A549 (cell line): Measurements from ENCODE around the gene BATF. TPM values are rescaled to one million over a fixed set of nuclear protein-coding genes. Genes with fewer than 3 reads are reported as not detected.

ENCODE experiments used
- ATAC-seq, 2 experiments: fragments of 200-7000 bp in 1 of 2; fragments of >200 bp in 1 of 2; cut with Nextera tagmentation in 1 of 2; cut with Tn5 transposase in 1 of 2; 3 replicates each; pipeline versions ENCODE4 v1.8.0 to v1.9.1; 2018 to 2020; ENCODE audit warnings: mild to moderate bottlenecking in 1 of 2, moderate library complexity in 1 of 2
- CTCF ChIA-PET: fragments of 300-600 bp; sonication (Branson Sonifier 250); formaldehyde crosslinking; extraction: SDS; loops from one replicate; lab custom pipeline; 2021; ENCODE audit warnings: antibody characterized with exemption, inconsistent platforms; lab: Yijun Ruan, JAX
- POLR2A ChIA-PET: fragments of 350-600 bp; formaldehyde crosslinking; extraction: SDS; loops from one replicate; lab custom pipeline; 2021; ENCODE audit warnings: antibody characterized with exemption, inconsistent platforms; lab: Yijun Ruan, JAX
- DNase-seq, 2 experiments: peaks; one replicate each; pipeline versions ENCODE4 v3.0.0 to v3.0.0-alpha.2; 2011 to 2016; ENCODE audit warnings: low read depth in 1 of 2, low spot score in 1 of 2
- FAIRE-seq: peaks from 2 replicates; lab custom pipeline; 2011; peaks lifted over from hg19 to GRCh38; lab: Jason Lieb, UNC
- H3K27ac ChIP-seq, 2 experiments: fragments of >200 bp; sonication (Bioruptor Twin); formaldehyde crosslinking; 3 replicates each; pipeline ENCODE4 v1.5.1; 2016 to 2017
- H3K4me1 ChIP-seq: fragments of >200 bp; sonication (Bioruptor Twin); formaldehyde crosslinking; 3 replicates; pipeline ENCODE4 v1.6.1; 2016
- H3K4me2 ChIP-seq: fragments of >200 bp; sonication (Bioruptor Twin); formaldehyde crosslinking; 3 replicates; pipeline ENCODE4 v1.6.1; 2016
- H3K4me3 ChIP-seq: fragments of >200 bp; sonication (Bioruptor Twin); formaldehyde crosslinking; 3 replicates; pipeline ENCODE4 v1.5.1; 2016
- H3K9me3 ChIP-seq: fragments of >200 bp; sonication (Bioruptor Twin); formaldehyde crosslinking; 3 replicates; pipeline ENCODE4 v1.6.1; 2016
- CBX2 ChIP-seq: fragments of 200-600 bp; sonication (generic); IDR thresholded peaks from 2 replicates; pipeline ENCODE4 v1.6.1; 2016; ENCODE audit warnings: low read depth, mild to moderate bottlenecking, borderline replicate concordance
- CEBPB ChIP-seq, 2 experiments: fragments of >200 bp in 1 of 2; sonication (Bioruptor Twin) in 1 of 2; formaldehyde crosslinking in 1 of 2; IDR thresholded peaks; 2 replicates each; pipeline ENCODE4 v1.6.1; 2012 to 2016
- EP300 ChIP-seq, 2 experiments: fragments of >200 bp; sonication (Bioruptor Twin); formaldehyde crosslinking; IDR thresholded peaks; 2 replicates in 1 of 2; 3 replicates in 1 of 2; pipeline ENCODE4 v1.6.1; 2016 to 2017
- FOSL2 ChIP-seq, 2 experiments: fragments of 450-650 bp in 1 of 2; fragments of >200 bp in 1 of 2; sonication (Bioruptor Twin) in 1 of 2; formaldehyde crosslinking; IDR thresholded peaks; 2 replicates each; pipeline versions ENCODE4 v1.5.0 to v1.6.1; 2016 to 2020; ENCODE audit warnings: mild to moderate bottlenecking in 1 of 2, moderate library complexity in 1 of 2
- HDAC2 ChIP-seq: fragments of 200-600 bp; sonication (generic); IDR thresholded peaks from 2 replicates; pipeline ENCODE4 v1.6.1; 2016
- HOXA7 ChIP-seq: fragments of 250-450 bp; sonication (Bioruptor Pico); IDR thresholded peaks from 2 replicates; pipeline ENCODE4 v1.5.0; 2020; ENCODE audit warnings: mild to moderate bottlenecking, moderate library complexity
- HOXB13 ChIP-seq: fragments of 250-450 bp; sonication (Bioruptor Pico); IDR thresholded peaks from 2 replicates; pipeline ENCODE4 v1.5.0; 2020; ENCODE audit warnings: low read depth, mild to moderate bottlenecking, moderate library complexity
- JUN ChIP-seq, 2 experiments: fragments of >200 bp; sonication (Bioruptor Twin); formaldehyde crosslinking; IDR thresholded peaks; 2 replicates in 1 of 2; 3 replicates in 1 of 2; pipeline ENCODE4 v1.6.1; 2016 to 2017
- JUNB ChIP-seq: fragments of >200 bp; sonication (Bioruptor Twin); formaldehyde crosslinking; IDR thresholded peaks from 2 replicates; pipeline ENCODE4 v1.6.1; 2016
- MAFK ChIP-seq: fragments of 450-650 bp; IDR thresholded peaks from 2 replicates; pipeline ENCODE4 v1.6.1; 2014; ENCODE audit not compliant: partially characterized antibody
- NR3C1 ChIP-seq: fragments of >200 bp; sonication (Bioruptor Twin); formaldehyde crosslinking; IDR thresholded peaks from 3 replicates; pipeline ENCODE4 v1.6.1; 2017
- RAD21 ChIP-seq, 2 experiments: fragments of >200 bp in 1 of 2; sonication (Bioruptor Twin) in 1 of 2; formaldehyde crosslinking in 1 of 2; IDR thresholded peaks in 1 of 2; conservative IDR thresholded peaks in 1 of 2; 2 replicates in 1 of 2; 3 replicates in 1 of 2; pipeline ENCODE4 v1.6.1; 2012 to 2018; ENCODE audit warnings: inconsistent platforms in 1 of 2
- RCOR1 ChIP-seq: fragments of 150-350 bp; IDR thresholded peaks from 2 replicates; pipeline ENCODE4 v1.6.1; 2014; ENCODE audit warnings: antibody characterized with exemption, low read length, low read depth
- RNF2 ChIP-seq: fragments of 200-600 bp; sonication (generic); IDR thresholded peaks from 2 replicates; pipeline ENCODE4 v1.6.1; 2016; ENCODE audit warnings: low read depth, mild to moderate bottlenecking, antibody characterized with exemption, moderate library complexity, borderline replicate concordance
- SMC3 ChIP-seq: fragments of >200 bp; sonication (Bioruptor Twin); formaldehyde crosslinking; IDR thresholded peaks from 3 replicates; pipeline ENCODE4 v1.6.1; 2018; ENCODE audit warnings: inconsistent platforms
- ZNF302 ChIP-seq: fragments of 250-450 bp; sonication (Bioruptor Pico); IDR thresholded peaks from 2 replicates; pipeline ENCODE4 v1.9.0; 2021; ENCODE audit warnings: inconsistent platforms, mild to moderate bottlenecking, moderate library complexity
- WGBS: methylation state at CpG from one replicate; pipeline ENCODE4 v1.1.6; 2017; ENCODE audit errors: missing lambda C conversion rate; 5-methylcytosine and 5-hydroxymethylcytosine counted together
- polyA plus RNA-seq, 4 experiments: library from polyadenylated mRNA; depleted of rRNA in 3 of 4; stranded (reverse); fragments of >200 nt; fragmentation: RNase III in 1 of 4; extraction: RNeasy Plus Mini Kit Qiagen cat#74134 plus additional on column Dnase treatment in 1 of 4; gene quantifications; 2 replicates in 3 of 4; 3 replicates in 1 of 4; pipeline ENCODE4 v1.2.3, GENCODE V29; 2011 to 2017
- TF ChIP-seq, protein P1 (sequence below): fragments of >200 bp; sonication (Bioruptor Twin); formaldehyde crosslinking; IDR thresholded peaks from 2 replicates; pipeline ENCODE4 v1.6.1; 2016
- TF ChIP-seq, protein P2 (sequence below): fragments of 250-450 bp; sonication (Bioruptor Pico); IDR thresholded peaks from 2 replicates; pipeline ENCODE4 v1.5.0; 2021; ENCODE audit warnings: mild to moderate bottlenecking, moderate library complexity, borderline replicate concordance

Gene BATF
- polyA plus RNA-seq, 2 of the 4 experiments (the other 2 are of a cell fraction), result not detected

DNA sequence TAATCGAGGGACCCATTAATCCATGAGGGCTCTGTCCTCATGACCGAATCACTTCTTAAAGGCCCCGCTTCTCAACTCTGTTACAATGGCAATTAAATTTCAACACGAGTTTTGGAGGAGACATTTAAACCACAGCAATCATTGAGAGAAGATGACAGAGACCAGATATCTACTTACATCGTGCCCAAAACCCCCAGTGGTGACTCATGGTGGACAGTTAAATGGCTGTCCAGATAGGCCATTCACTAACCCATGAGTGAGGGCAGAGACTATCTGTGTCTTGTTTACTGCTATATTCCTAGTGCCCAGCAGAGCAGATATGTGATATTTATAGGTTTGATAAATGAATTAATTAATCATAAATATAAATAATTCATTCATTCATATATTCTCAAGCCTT lies 36.2 kb downstream of the BATF start:
- Histone ChIP-seq H3K27ac (peak overlapping the region; percentile 84 to 90), H3K4me1 (peaks cover 41% of the 10 kb centered on the region), H3K4me2 (no peak overlapping the region), H3K4me3 (no peak overlapping the region), H3K9me3 (peaks cover 16% of the 10 kb centered on the region)
- DNase-seq, result no peak
- no peak for FAIRE-seq
- no peak for ATAC-seq
- CTCF ChIA-PET, result interaction anchor here (6.4 kb wide), 1 partner anchor 251 kb away, joined by 197 read pairs; no protein-coding TSS in a partner anchor
- no peak for TF ChIP-seq FOSL2 (IDR thresholded peaks at IDR 0.05)
- peak; percentile 11; the same call in 1 of the 2 replicates for TF ChIP-seq FOSL2 (CRISPR knock-in tag; IDR thresholded peaks at IDR 0.05)
- no peak for TF ChIP-seq HOXB13
- POLR2A ChIA-PET, result no interaction called here
- 88% methylated on average over 5 of the region's 5 CpGs for WGBS

DNA sequence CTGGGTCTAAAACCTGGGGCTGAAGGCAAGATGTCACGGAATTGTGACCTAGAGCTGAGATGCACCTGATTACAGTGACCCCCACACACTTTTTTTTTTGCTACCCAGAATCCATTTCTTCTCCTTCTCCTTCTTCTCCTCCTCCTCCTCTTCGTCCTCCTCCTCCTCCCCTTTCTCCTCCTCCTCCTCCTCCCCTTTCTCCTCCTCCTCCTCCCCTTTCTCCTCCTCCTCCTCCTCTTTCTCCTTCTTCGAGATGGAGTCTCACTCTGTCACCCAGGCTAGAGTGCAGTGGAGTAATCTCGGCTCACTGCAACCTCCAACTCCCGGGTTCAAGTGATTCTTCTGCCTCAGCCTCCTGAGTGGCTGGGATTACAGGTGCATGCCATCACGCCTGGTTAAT lies 36.8 kb downstream of the BATF start:
- no peak for TF ChIP-seq NR3C1
- no peak for TF ChIP-seq ZNF302
- Histone ChIP-seq H3K4me3 (no peak overlapping the region), H3K9me3 (peaks cover 16% of the 10 kb centered on the region), H3K4me1 (peaks cover 37% of the 10 kb centered on the region), H3K27ac (peak overlapping the region; percentile 84 to 90), H3K4me2 (peak overlapping the region; percentile 82)
- POLR2A ChIA-PET, result interaction anchor here (0.6 to 0.7 kb wide), 2 partner anchors 19 to 94 kb away, joined by 3 read pairs; no protein-coding TSS in a partner anchor
- DNase-seq, result no peak
- WGBS, result 91% methylated on average over 6 of the region's 6 CpGs
- no peak for ATAC-seq
- CTCF ChIA-PET, result interaction anchor here (0.7 to 6.4 kb wide), 12 partner anchors 16 to 264 kb away, joined by 3 to 197 read pairs (median 32); partner anchors contain the start of gene FLVCR2
- no peak for FAIRE-seq

DNA sequence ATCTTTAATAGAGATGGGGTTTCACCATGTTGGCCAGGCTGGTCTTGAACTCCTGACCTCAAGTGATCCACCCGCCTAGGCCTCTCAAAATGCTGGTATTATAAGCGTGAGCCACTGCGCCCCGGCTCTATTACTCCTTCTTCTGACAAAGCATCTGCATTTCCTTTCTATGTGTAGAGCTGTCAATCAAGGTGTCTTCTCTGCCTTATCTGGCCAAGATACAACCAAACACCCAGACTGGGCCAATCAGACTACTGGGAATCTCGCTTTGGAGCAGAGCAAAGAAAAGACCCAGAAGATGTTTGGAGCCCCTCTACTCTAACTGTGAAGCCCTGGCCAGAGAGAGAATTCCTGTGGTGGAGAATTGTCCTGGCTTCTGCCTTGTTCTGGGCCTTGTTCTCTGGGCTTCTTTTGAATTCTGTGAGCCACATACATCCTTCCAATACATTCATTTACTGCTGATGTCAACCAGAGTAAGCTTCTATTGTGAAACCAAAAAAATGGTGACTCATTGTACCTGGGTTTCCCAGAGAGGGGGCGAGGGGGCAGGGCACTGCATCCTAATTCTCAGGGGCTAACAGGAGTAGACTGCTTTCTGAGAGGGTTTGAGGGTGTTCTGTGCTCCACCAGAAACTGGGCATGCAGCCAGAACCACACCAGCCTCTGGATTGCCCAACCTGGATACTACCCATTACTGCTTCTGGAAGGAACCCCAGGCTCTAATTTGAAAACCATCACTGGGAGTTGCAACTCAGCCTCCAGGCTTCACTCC lies 37.4 kb downstream of the BATF start:
- H3K27ac ChIP-seq, result peak overlapping the region; percentile 84 to 90
- CTCF ChIA-PET, result interaction anchor here (0.7 to 6.4 kb wide), 22 partner anchors 11 to 428 kb away, joined by 3 to 197 read pairs (median 14); partner anchors contain the start of gene FLVCR2
- WGBS, result 82% methylated on average over 6 of the region's 6 CpGs
- H3K4me2 ChIP-seq, result peak overlapping the region; percentile 82
- POLR2A ChIA-PET, result interaction anchor here (0.6 to 0.7 kb wide), 2 partner anchors 18 to 94 kb away, joined by 3 read pairs; no protein-coding TSS in a partner anchor
- peaks cover 16% of the 10 kb centered on the region for H3K9me3 ChIP-seq
- H3K4me3 ChIP-seq, result no peak overlapping the region
- peak; percentile 76 to 91 for TF ChIP-seq CEBPB (IDR thresholded peaks at IDR 0.05)
- peak in 1 of 2 experiments; percentile 45; a peak in 3 of 5 replicates for TF ChIP-seq RAD21 (conservative IDR thresholded peaks at IDR 0.05 in 1 of 2, IDR thresholded peaks at IDR 0.05 in 1 of 2)
- no peak for TF ChIP-seq RNF2
- no peak for TF ChIP-seq RCOR1
- no peak for TF ChIP-seq HOXA7 (CRISPR knock-in tag)
- TF ChIP-seq EP300 (IDR thresholded peaks at IDR 0.05), result peak; percentile 41 to 79; a peak in 2 of 5 replicates
- peak; percentile 78 for TF ChIP-seq FOSL2 (IDR thresholded peaks at IDR 0.05)
- peak; percentile 93 for TF ChIP-seq FOSL2 (CRISPR knock-in tag; IDR thresholded peaks at IDR 0.05)
- TF ChIP-seq ZNF302, result no peak
- peak; percentile 66 to 70; a peak in 3 of 5 replicates for TF ChIP-seq JUN (IDR thresholded peaks at IDR 0.05)
- TF ChIP-seq MAFK, result peak; percentile 47
- TF ChIP-seq, protein P1, sequence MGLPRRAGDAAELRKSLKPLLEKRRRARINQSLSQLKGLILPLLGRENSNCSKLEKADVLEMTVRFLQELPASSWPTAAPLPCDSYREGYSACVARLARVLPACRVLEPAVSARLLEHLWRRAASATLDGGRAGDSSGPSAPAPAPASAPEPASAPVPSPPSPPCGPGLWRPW, result peak; percentile 62; the same call in 1 of the 2 replicates
- TF ChIP-seq CBX2, result no peak
- peak; percentile 43; the same call in 1 of the 3 replicates for TF ChIP-seq SMC3
- peak; percentile 73 for TF ChIP-seq JUNB
- TF ChIP-seq HDAC2, result no peak
- TF ChIP-seq, protein P2, sequence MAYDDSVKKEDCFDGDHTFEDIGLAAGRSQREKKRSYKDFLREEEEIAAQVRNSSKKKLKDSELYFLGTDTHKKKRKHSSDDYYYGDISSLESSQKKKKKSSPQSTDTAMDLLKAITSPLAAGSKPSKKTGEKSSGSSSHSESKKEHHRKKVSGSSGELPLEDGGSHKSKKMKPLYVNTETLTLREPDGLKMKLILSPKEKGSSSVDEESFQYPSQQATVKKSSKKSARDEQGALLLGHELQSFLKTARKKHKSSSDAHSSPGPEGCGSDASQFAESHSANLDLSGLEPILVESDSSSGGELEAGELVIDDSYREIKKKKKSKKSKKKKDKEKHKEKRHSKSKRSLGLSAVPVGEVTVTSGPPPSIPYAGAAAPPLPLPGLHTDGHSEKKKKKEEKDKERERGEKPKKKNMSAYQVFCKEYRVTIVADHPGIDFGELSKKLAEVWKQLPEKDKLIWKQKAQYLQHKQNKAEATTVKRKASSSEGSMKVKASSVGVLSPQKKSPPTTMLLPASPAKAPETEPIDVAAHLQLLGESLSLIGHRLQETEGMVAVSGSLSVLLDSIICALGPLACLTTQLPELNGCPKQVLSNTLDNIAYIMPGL, result no peak
- ATAC-seq, result peak; percentile 66 to 74
- FAIRE-seq, result no peak
- peak; percentile 43 to 70 for DNase-seq
- H3K4me1 ChIP-seq, result peaks cover 31% of the 10 kb centered on the region
